ENCODE data around the gene TAF11L5.
"Not testable (repeated sequence)": the region's sequence is repeated elsewhere in the genome, so short reads cannot be mapped to it uniquely, and the experiment has no call there.

The TAF11L5 gene

GRCh38 chr5:17492770-17493169 lies 32.3 kb upstream of the TAF11L5 start:
- no peak for TF ChIP-seq CTCF (IDR thresholded peaks at IDR 0.05; ENCODE audit: control extremely low read depth, extremely low read depth, low read depth, missing control alignments)
- no peak for DNase-seq (ENCODE audit: extremely low spot score)
- POLR2A ChIA-PET, result no interaction called here
- CTCF ChIA-PET, result no interaction called here

GRCh38 chr5:17497446-17497845 lies 27.6 kb upstream of the TAF11L5 start:
- DNase-seq (ENCODE audit: extremely low spot score), result no peak
- ChIA-PET CTCF (interaction anchor here (1.0 kb wide), 1 partner anchor 16 kb away, joined by 3 read pairs; no protein-coding TSS in a partner anchor), POLR2A (no interaction called here)
- TF ChIP-seq CTCF (IDR thresholded peaks at IDR 0.05; ENCODE audit: control extremely low read depth, extremely low read depth, low read depth, missing control alignments), result no peak

- CTCF ChIA-PET; POLR2A ChIA-PET; DNase-seq (ENCODE audit: extremely low spot score): not testable (repeated sequence)
Observed at GRCh38 chr5:17497931-17498330, 27.1 kb upstream of the TAF11L5 start, which contains the start of gene TAF11L2. TAF11L2 (plus strand) TSS chr5:17498231.

GRCh38 chr5:17511775-17512325 lies 13.2 kb upstream of the TAF11L5 start:
- ChIA-PET CTCF (no interaction called here), POLR2A (no interaction called here)
- TF ChIP-seq CTCF (IDR thresholded peaks at IDR 0.05; ENCODE audit: control extremely low read depth, extremely low read depth, low read depth, missing control alignments), result no peak
- DNase-seq (ENCODE audit: extremely low spot score), result no peak

GRCh38 chr5:17517526-17517925 lies 7.5 kb upstream of the TAF11L5 start:
- CTCF ChIA-PET; POLR2A ChIA-PET; DNase-seq (ENCODE audit: extremely low spot score): not testable (repeated sequence)

GRCh38 chr5:17518067-17518466 lies 7.0 kb upstream of the TAF11L5 start, which contains the start of gene TAF11L3:
TAF11L3 (plus strand) TSS chr5:17518367.
- CTCF ChIA-PET; DNase-seq (ENCODE audit: extremely low spot score); POLR2A ChIA-PET: not testable (repeated sequence)

- CTCF ChIA-PET; DNase-seq (ENCODE audit: extremely low spot score); POLR2A ChIA-PET: not testable (repeated sequence)
Observed at GRCh38 chr5:17519508-17519907, 5.5 kb upstream of the TAF11L5 start.

- POLR2A ChIA-PET; CTCF ChIA-PET; DNase-seq (ENCODE audit: extremely low spot score): not testable (repeated sequence)
Observed at GRCh38 chr5:17521501-17521900, 3.5 kb upstream of the TAF11L5 start, which contains the start of gene TAF11L4. TAF11L4 (plus strand) TSS chr5:17521801.

GRCh38 chr5:17526504-17526903 lies 1.5 kb downstream of the TAF11L5 start:
- POLR2A ChIA-PET, result not testable (repeated sequence)

GRCh38 chr5:17528369-17528768 lies 3.3 kb downstream of the TAF11L5 start, which contains the start of gene TAF11L6:
TAF11L6 (plus strand) TSS chr5:17528669.
- CTCF ChIA-PET; DNase-seq (ENCODE audit: extremely low spot score); POLR2A ChIA-PET: not testable (repeated sequence)

More at GRCh38 chr5:17526504-17526903, 1.5 kb downstream of the TAF11L5 start:
- CTCF ChIA-PET; DNase-seq (ENCODE audit: extremely low spot score): not testable (repeated sequence)

Data from GM10248 (cell line).